ENCODE measurements around the gene REEP6.

DNA sequence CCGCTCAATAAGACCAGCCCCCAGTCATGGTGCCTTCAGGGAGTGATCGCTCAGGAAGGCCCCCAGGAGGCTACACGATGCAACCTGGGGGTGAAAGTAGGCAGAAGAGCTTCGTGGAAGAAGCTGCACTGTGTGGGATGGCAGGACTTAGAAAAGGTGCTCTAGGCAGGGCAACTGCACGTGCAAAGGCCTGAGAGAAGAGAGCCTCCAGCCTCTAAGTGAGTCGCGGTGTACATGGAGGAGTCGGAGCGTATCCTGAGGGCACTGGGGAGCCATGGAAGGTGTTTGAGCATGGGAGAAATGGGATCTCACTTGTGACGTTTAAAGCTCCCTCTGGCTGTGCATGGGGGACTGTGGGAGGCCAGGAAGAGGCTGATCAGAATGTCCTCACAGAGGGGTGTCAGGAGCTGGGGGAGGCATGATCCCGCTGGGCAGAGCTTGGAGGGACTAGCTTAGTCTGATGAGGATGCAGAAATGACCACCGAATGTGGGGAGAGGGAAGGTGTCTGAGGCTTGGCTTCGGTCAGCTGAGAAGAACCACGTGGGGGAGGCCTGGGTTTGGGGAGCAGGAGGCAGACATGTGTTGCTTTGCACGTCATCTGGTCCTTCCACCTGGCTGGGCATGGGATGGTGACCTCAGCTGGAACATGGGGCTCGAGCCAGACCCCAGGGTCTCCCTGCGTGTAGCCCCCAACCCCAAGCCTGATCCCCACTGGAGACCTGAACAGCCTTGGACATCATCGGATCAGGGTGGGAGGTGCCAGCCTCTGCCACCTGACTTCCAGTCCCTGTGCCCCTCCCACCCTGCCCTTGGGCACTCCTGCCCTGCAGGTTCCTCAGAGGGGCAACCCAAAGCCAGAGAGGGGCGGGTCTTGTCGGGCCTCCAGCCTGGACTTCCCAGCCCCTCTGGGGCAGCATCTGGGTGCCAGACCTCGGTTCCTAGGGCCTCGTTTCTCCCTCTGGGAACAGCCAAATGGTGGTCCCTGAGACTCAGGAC is 39.9 kb upstream of the REEP6 start:
- TF ChIP-seq, protein P1, sequence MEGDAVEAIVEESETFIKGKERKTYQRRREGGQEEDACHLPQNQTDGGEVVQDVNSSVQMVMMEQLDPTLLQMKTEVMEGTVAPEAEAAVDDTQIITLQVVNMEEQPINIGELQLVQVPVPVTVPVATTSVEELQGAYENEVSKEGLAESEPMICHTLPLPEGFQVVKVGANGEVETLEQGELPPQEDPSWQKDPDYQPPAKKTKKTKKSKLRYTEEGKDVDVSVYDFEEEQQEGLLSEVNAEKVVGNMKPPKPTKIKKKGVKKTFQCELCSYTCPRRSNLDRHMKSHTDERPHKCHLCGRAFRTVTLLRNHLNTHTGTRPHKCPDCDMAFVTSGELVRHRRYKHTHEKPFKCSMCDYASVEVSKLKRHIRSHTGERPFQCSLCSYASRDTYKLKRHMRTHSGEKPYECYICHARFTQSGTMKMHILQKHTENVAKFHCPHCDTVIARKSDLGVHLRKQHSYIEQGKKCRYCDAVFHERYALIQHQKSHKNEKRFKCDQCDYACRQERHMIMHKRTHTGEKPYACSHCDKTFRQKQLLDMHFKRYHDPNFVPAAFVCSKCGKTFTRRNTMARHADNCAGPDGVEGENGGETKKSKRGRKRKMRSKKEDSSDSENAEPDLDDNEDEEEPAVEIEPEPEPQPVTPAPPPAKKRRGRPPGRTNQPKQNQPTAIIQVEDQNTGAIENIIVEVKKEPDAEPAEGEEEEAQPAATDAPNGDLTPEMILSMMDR (IDR thresholded peaks at IDR 0.05): no peak
- no peak for TF ChIP-seq POLR2A (IDR thresholded peaks at IDR 0.05)

Measured in thyroid gland (tissue), 4 donors.